Chondrocyte (in vitro differentiated cells): ENCODE measurements around the gene SNAPC4. TPM values are rescaled to one million over a fixed set of nuclear protein-coding genes. Genes with fewer than 3 reads are reported as not detected.
A peak's percentile ranks its signal among the peaks of the same experiment; 100 is the strongest.

Experiments
- DNase-seq: peaks from one replicate; pipeline ENCODE4 v3.0.0; 2021; ENCODE audit warnings: mixed read lengths, low spot score
- H3K27ac Mint-ChIP-seq: one replicate; pipeline ENCODE4 v1.8.0; 2021; ENCODE audit warnings: mild to moderate bottlenecking, moderate library complexity, mixed read lengths; ENCODE audit not compliant: unreplicated experiment
- H3K27me3 Mint-ChIP-seq: 2 replicates; pipeline ENCODE4 v1.8.0; 2021; ENCODE audit warnings: low read depth, mixed read lengths
- H3K36me3 Mint-ChIP-seq: 2 replicates; pipeline ENCODE4 v1.8.0; 2021; ENCODE audit warnings: low read depth, mixed read lengths
- H3K4me1 Mint-ChIP-seq: 2 replicates; pipeline ENCODE4 v1.8.0; 2021; ENCODE audit warnings: low read depth, mild to moderate bottlenecking, mixed read lengths
- H3K4me3 Mint-ChIP-seq: one replicate; pipeline ENCODE4 v1.8.0; 2021; ENCODE audit warnings: mild to moderate bottlenecking, moderate library complexity, mixed read lengths; ENCODE audit not compliant: unreplicated experiment
- H3K9me3 Mint-ChIP-seq: 2 replicates; pipeline ENCODE4 v1.8.0; 2021; ENCODE audit warnings: low read depth, mixed read lengths
- CTCF ChIP-seq: fragments of 200-600 bp; sonication (generic); IDR thresholded peaks from 2 replicates; pipeline ENCODE4 v1.5.0; 2021; ENCODE audit warnings: antibody characterized with exemption, mild to moderate bottlenecking, moderate library complexity
- total RNA-seq: library from RNA; stranded (reverse); gene quantifications from 3 replicates; pipeline ENCODE4 v1.2.1, GENCODE V29; 2021

Gene SNAPC4
- total RNA-seq, 1 donor from 2014 or later, result 7.9 TPM

DNA sequence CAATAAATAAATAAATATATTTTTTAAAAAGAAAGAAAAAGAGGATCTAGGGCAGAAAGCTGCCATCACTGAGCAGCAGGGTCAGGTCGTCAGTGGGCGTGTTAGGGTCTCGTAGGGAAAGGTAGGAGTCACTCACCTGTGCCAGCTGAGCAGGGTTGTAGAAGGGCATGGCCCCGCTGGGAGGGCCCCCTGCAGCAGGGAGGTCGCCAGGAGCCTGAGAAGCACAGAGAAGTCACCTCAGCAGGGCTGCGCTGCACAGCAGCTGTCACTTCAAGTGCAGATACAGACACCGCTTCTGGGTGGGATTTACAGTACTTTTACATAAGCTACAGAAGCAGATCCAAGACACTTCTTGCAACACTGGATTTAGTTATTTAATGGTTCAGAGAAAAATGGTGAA, 43.7 kb upstream of the SNAPC4 start:
- peak; percentile 81 for DNase-seq
- Mint-ChIP-seq H3K27me3 (no peaks in the 10 kb centered on the region), H3K27ac (no peak overlapping the region), H3K36me3 (peaks cover 39% of the 10 kb centered on the region), H3K4me3 (no peak overlapping the region), H3K9me3 (no peaks in the 10 kb centered on the region), H3K4me1 (peaks cover 4% of the 10 kb centered on the region)
- TF ChIP-seq CTCF, result no peak

- Mint-ChIP-seq H3K9me3 (no peaks in the 10 kb centered on the region), H3K36me3 (peaks cover 35% of the 10 kb centered on the region), H3K27ac (no peak overlapping the region), H3K4me3 (no peak overlapping the region), H3K4me1 (peaks cover 8% of the 10 kb centered on the region), H3K27me3 (no peaks in the 10 kb centered on the region)
- DNase-seq, result peak; percentile 76
- TF ChIP-seq CTCF, result no peak
Measured at GRCh38 chr9:136443087-136443486, 43.1 kb upstream of the SNAPC4 start.

DNA sequence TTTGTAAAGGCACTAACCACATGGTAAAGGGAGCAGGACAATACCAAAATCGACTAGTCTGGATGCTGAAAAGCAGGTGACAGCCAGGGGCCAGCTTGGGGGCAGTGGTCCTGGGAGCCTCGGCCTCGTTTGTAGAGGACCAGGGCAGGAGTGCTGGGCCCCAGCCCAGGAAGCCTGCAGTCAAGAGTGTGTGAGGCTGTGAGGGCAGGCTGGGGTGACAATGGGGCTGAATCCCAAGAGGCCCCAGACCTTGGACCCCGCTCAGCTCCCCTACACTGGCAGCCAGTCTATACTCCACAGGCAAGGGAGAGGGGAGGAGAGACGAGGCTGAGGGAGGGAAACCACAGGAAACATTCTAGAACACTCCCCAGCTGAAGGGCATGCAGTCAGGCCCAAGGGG, 42.3 kb upstream of the SNAPC4 start:
- Mint-ChIP-seq H3K9me3 (no peaks in the 10 kb centered on the region), H3K27me3 (no peaks in the 10 kb centered on the region), H3K4me1 (peaks cover 16% of the 10 kb centered on the region), H3K27ac (no peak overlapping the region), H3K36me3 (peaks cover 30% of the 10 kb centered on the region), H3K4me3 (no peak overlapping the region)
- peak; percentile 68 for DNase-seq
- no peak for TF ChIP-seq CTCF

- Mint-ChIP-seq H3K4me3 (no peak overlapping the region), H3K36me3 (peaks cover 26% of the 10 kb centered on the region), H3K4me1 (peaks cover 21% of the 10 kb centered on the region), H3K9me3 (no peaks in the 10 kb centered on the region), H3K27me3 (no peaks in the 10 kb centered on the region), H3K27ac (no peak overlapping the region)
- no peak for TF ChIP-seq CTCF
- DNase-seq, result no peak
Measured at GRCh38 chr9:136441681-136442245, 41.8 kb upstream of the SNAPC4 start.

DNA sequence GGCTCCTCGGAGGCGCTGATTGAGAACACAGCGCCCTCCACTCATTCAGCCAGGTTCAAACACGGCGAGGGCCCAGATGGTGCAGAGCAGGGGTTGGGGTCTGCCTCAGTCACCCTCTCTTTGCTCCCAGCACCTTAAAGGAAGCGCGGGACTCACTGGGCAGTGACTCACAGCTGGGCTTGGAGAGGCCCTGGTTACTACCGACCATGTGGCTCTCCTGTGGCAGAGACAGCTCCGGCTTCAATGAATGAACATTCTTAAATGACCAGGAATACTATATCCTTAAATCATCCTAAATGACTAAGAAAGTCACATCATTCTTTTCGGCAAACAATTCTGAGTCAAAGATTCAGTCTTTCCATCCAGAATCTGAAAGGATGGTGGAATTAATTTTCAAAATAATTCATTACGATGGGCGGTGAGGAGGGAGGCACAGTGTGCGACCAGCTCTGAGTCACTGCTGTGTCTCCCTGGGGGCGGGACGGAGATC, 41.3 kb upstream of the SNAPC4 start:
- Mint-ChIP-seq H3K36me3 (peaks cover 23% of the 10 kb centered on the region), H3K4me1 (peaks cover 26% of the 10 kb centered on the region), H3K27me3 (no peaks in the 10 kb centered on the region), H3K9me3 (no peaks in the 10 kb centered on the region), H3K27ac (no peak overlapping the region), H3K4me3 (no peak overlapping the region)
- no peak for DNase-seq
- TF ChIP-seq CTCF, result no peak
